ENCODE data around the gene FBXO31.

DNA sequence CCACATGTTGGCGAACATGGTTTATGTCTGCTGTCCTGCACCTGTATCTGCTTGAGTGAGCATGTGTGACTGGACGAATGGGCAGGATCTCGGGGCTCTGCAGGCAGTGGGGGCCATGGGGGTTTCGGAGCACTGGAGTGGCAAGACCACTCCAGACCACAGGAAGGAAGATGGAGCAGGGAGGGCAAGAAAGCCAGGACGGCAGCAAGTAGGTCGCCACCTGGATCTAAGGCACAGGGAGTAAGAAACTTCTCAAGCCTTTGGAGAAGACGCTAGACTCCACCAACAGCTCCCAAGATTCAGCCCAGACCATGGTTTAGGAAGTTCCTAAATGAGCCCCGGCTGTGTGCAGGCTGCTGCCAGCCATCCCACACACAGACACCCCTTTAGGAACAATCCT is 33.5 kb downstream of the FBXO31 start:
- TF ChIP-seq, protein P1, sequence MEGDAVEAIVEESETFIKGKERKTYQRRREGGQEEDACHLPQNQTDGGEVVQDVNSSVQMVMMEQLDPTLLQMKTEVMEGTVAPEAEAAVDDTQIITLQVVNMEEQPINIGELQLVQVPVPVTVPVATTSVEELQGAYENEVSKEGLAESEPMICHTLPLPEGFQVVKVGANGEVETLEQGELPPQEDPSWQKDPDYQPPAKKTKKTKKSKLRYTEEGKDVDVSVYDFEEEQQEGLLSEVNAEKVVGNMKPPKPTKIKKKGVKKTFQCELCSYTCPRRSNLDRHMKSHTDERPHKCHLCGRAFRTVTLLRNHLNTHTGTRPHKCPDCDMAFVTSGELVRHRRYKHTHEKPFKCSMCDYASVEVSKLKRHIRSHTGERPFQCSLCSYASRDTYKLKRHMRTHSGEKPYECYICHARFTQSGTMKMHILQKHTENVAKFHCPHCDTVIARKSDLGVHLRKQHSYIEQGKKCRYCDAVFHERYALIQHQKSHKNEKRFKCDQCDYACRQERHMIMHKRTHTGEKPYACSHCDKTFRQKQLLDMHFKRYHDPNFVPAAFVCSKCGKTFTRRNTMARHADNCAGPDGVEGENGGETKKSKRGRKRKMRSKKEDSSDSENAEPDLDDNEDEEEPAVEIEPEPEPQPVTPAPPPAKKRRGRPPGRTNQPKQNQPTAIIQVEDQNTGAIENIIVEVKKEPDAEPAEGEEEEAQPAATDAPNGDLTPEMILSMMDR (IDR thresholded peaks at IDR 0.05), result no peak
- TF ChIP-seq POLR2A (IDR thresholded peaks at IDR 0.05) (no peak), EP300 (IDR thresholded peaks at IDR 0.05) (no peak), POLR2AphosphoS5 (IDR thresholded peaks at IDR 0.05) (no peak)
